ENCODE data around the gene NME4. TPM values are rescaled to one million over a fixed set of nuclear protein-coding genes. Genes with fewer than 3 reads are reported as not detected.

NME4 gene
- total and polyA plus RNA-seq, 10 of the 15 experiments (the other 5 are each of a cell fraction or from before 2014, with no cell fraction given) = 11.0 to 235 (median 97.7) TPM

DNA sequence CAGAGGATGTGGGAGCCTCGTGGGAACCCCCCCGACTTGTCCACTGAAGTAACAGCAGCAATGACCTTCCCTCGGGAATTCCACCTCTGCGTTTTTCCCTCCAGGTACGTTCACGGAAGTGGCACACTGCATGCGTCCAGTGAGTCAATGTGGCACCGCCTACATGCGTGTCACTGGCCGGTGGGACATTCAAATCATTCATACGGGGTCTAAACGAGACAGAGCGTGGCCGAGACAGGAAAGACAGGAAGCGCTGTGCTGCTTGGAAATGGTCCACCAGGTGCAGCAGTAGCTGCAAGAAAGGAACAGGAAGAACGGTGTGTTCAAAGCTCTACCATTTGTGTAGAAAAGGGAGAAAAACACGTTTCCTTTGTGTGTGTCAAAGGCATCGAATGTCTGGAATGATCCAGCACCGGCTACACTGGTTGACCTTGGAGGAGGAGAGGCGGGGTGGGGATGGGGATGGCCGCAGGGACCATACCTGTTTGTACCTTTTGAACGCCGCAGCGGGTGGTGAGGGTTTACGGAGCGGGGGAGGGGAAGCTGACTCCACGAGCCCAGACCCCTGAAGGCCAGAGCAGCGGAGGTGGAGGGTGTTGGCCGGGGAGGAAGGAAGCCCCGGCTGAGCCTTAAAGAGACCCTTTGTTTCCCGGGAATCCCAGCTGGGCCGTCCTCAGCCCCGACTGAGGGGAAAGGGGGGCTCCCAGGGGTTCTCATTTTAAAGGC is 13.5 kb upstream of the NME4 start:
- CTCF ChIA-PET = interaction anchor here (0.6 to 1.7 kb wide), 3 partner anchors 9 to 161 kb away, joined by 3 to 7 read pairs (median 5); partner anchors contain the start of gene DECR2
- H3K79me2 ChIP-seq (ENCODE audit: control insufficient read depth, insufficient read depth, low read length) = peaks cover 14% of the 10 kb centered on the region
- DNase-seq (ENCODE audit: low read depth, low spot score) (peak; percentile 50), FAIRE-seq (peak; percentile 85), ATAC-seq (peak; percentile 80)
- peak overlapping the region; percentile 82 for H3K9ac ChIP-seq (ENCODE audit: control insufficient read depth, insufficient read depth, low read length)
- intact Hi-C loops (cut with micrococcal nuclease; ENCODE audit: unreplicated experiment) (no loop called here), in situ Hi-C loops (cut with MboI) (no loop called here)
- peak overlapping the region; percentile 95 for H3K4me2 ChIP-seq (ENCODE audit: control insufficient read depth, insufficient read depth)
- SMC1A ChIA-PET (ENCODE audit: uncharacterized antibody, unreplicated experiment) = interaction anchor here (1.3 to 1.8 kb wide), 2 partner anchors 13 to 18 kb away, joined by 4 to 5 read pairs; partner anchors contain the start of genes DECR2 and MRPL28
- no TSS peak for BruUV-seq (replicated peaks)
- H3K27ac ChIP-seq (ENCODE audit: control insufficient read depth, insufficient read depth) = peak overlapping the region; percentile 58
- POLR2A ChIA-PET = interaction anchor here (1.2 to 3.8 kb wide), 4 partner anchors 12 to 31 kb away, joined by 5 to 22 read pairs (median 8); partner anchors contain the start of genes AXIN1, DECR2 and MRPL28
- peak overlapping the region; percentile 92 for H2AFZ ChIP-seq (ENCODE audit: control insufficient read depth, low read depth, low read length)
- H3K36me3 ChIP-seq (ENCODE audit: control insufficient read depth in 2 of 2, insufficient read depth in 2 of 2, low read length in 1 of 2) = no peaks in the 10 kb centered on the region
- H3K9me3 ChIP-seq (replicated peaks; ENCODE audit: control insufficient read depth, insufficient read depth, low read length) = no peaks in the 10 kb centered on the region
- no peaks in the 10 kb centered on the region for H4K20me1 ChIP-seq (ENCODE audit: control insufficient read depth, insufficient read depth)
- RAD21 ChIA-PET (ENCODE audit: unreplicated experiment) = interaction anchor here (1.4 to 1.9 kb wide), 3 partner anchors 13 to 31 kb away, joined by 4 to 7 read pairs (median 6); partner anchors contain the start of genes AXIN1, DECR2 and MRPL28
- H3K4me3 ChIP-seq = peak overlapping the region; percentile 97
- H3K27me3 ChIP-seq (replicated peaks in 1 of 2; ENCODE audit: control insufficient read depth in 2 of 2, insufficient read depth in 2 of 2, low read length in 1 of 2) = no peaks in the 10 kb centered on the region
- peaks cover 14% of the 10 kb centered on the region for H3K4me1 ChIP-seq (ENCODE audit: control insufficient read depth, insufficient read depth, low read length)
- WGBS (ENCODE audit: insufficient coverage, insufficient replicate concordance, low lambda C conversion rate, missing lambda C conversion rate) = 17% methylated on average over 32 of the region's 33 CpGs
- TF ChIP-seq, protein P1, sequence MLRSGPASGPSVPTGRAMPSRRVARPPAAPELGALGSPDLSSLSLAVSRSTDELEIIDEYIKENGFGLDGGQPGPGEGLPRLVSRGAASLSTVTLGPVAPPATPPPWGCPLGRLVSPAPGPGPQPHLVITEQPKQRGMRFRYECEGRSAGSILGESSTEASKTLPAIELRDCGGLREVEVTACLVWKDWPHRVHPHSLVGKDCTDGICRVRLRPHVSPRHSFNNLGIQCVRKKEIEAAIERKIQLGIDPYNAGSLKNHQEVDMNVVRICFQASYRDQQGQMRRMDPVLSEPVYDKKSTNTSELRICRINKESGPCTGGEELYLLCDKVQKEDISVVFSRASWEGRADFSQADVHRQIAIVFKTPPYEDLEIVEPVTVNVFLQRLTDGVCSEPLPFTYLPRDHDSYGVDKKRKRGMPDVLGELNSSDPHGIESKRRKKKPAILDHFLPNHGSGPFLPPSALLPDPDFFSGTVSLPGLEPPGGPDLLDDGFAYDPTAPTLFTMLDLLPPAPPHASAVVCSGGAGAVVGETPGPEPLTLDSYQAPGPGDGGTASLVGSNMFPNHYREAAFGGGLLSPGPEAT (IDR thresholded peaks at IDR 0.05; ENCODE audit: low read depth) = peak; percentile 82
- TF ChIP-seq GABPA (IDR thresholded peaks at IDR 0.05; ENCODE audit: low read depth) = peak; percentile 11; the same call in 1 of the 2 replicates
- no peak for TF ChIP-seq BCL11A (IDR thresholded peaks at IDR 0.05; ENCODE audit: low read depth, low read length)
- TF ChIP-seq CREB1 (IDR thresholded peaks at IDR 0.05; ENCODE audit: low read depth) = peak; percentile 57; the same call in 1 of the 2 replicates
- TF ChIP-seq, protein P2, sequence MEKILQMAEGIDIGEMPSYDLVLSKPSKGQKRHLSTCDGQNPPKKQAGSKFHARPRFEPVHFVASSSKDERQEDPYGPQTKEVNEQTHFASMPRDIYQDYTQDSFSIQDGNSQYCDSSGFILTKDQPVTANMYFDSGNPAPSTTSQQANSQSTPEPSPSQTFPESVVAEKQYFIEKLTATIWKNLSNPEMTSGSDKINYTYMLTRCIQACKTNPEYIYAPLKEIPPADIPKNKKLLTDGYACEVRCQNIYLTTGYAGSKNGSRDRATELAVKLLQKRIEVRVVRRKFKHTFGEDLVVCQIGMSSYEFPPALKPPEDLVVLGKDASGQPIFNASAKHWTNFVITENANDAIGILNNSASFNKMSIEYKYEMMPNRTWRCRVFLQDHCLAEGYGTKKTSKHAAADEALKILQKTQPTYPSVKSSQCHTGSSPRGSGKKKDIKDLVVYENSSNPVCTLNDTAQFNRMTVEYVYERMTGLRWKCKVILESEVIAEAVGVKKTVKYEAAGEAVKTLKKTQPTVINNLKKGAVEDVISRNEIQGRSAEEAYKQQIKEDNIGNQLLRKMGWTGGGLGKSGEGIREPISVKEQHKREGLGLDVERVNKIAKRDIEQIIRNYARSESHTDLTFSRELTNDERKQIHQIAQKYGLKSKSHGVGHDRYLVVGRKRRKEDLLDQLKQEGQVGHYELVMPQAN (conservative IDR thresholded peaks at IDR 0.05) = peak; percentile 42; the same call in 1 of the 2 replicates
- TF ChIP-seq RB1 (IDR thresholded peaks at IDR 0.05; ENCODE audit: borderline replicate concordance) = 0 out of 2 replicates have a peak, but pooled peaks have one; percentile 20
- peak in 1 of 2 experiments; percentile 55; a peak in 1 of 4 replicates for TF ChIP-seq BHLHE40 (IDR thresholded peaks at IDR 0.05; ENCODE audit: borderline replicate concordance in 1 of 2, low read depth in 2 of 2, low read length in 1 of 2)
- no peak for TF ChIP-seq HDAC2 (IDR thresholded peaks at IDR 0.05)
- TF ChIP-seq ZNF24 (IDR thresholded peaks at IDR 0.05) = no peak
- TF ChIP-seq TARDBP (IDR thresholded peaks at IDR 0.05; ENCODE audit: borderline replicate concordance) = no peak
- no peak for TF ChIP-seq MEF2A (IDR thresholded peaks at IDR 0.05; ENCODE audit: insufficient read depth, low read depth, low read length)
- TF ChIP-seq, protein P3, sequence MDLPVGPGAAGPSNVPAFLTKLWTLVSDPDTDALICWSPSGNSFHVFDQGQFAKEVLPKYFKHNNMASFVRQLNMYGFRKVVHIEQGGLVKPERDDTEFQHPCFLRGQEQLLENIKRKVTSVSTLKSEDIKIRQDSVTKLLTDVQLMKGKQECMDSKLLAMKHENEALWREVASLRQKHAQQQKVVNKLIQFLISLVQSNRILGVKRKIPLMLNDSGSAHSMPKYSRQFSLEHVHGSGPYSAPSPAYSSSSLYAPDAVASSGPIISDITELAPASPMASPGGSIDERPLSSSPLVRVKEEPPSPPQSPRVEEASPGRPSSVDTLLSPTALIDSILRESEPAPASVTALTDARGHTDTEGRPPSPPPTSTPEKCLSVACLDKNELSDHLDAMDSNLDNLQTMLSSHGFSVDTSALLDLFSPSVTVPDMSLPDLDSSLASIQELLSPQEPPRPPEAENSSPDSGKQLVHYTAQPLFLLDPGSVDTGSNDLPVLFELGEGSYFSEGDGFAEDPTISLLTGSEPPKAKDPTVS (IDR thresholded peaks at IDR 0.05; ENCODE audit: low read depth, low read length) = no peak
- peak; percentile 89 to 90 for TF ChIP-seq IKZF2 (IDR thresholded peaks at IDR 0.05)
- TF ChIP-seq NR2C2 (IDR thresholded peaks at IDR 0.05; ENCODE audit: borderline replicate concordance, control insufficient read depth, insufficient read length, low read depth) = no peak
